ENCODE data around the gene PNN. TPM values are rescaled to one million over a fixed set of nuclear protein-coding genes. Genes with fewer than 3 reads are reported as not detected.
A peak's percentile ranks its signal among the peaks of the same experiment; 100 is the strongest.

PNN gene
- total and polyA plus RNA-seq, 2 donors (not counting 3 experiments of a cell fraction or from before 2014, with no cell fraction given), result 27.3 to 79.4 TPM

DNA sequence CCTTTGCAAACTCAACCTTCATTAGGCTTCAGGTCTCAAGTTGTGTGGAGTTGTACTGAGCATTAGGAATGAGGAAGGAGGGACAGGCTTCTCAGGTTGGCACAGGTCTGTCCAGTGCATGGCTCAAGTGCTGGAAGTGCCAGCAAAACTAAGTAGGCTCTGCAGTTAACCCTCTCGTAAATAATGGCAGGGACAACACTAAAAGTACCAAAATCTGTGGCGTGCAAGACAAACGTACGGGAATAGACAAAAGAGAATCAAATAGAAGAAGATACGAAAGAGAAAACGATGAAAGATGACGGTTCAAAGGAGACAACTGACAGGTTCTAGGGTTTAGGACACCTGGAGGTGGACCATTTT, 5.5 kb upstream of the PNN start:
- Histone ChIP-seq H3K4me3 (replicated peaks in 1 of 3; ENCODE audit: insufficient read depth in 1 of 3, low read depth in 1 of 3, low read length in 3 of 3) (peak overlapping the region; percentile 76 to 91 (median 89)), H3K9me1 (replicated peaks; ENCODE audit: control insufficient read depth, extremely low read depth, insufficient read depth, low read length) (no peaks in the 10 kb centered on the region), H3K4me1 (ENCODE audit: control insufficient read depth, extremely low read depth, insufficient read depth, low read length) (peaks cover 21% of the 10 kb centered on the region), H3K9me3 (replicated peaks; ENCODE audit: control insufficient read depth, insufficient read depth, low read length) (no peaks in the 10 kb centered on the region), H3K36me3 (ENCODE audit: control insufficient read depth in 2 of 2, extremely low read depth in 1 of 2, insufficient read depth in 2 of 2, low read length in 2 of 2) (peaks cover 0 to 2% of the 10 kb centered on the region in 2 experiments), H3K27me3 (ENCODE audit: control insufficient read depth in 2 of 2, insufficient read depth in 2 of 2, low read length in 2 of 2) (no peaks in the 10 kb centered on the region), H4K20me1 (replicated peaks; ENCODE audit: control insufficient read depth, extremely low read depth, insufficient read depth, low read length) (no peaks in the 10 kb centered on the region), H3K4me2 (ENCODE audit: insufficient read depth, low read length) (peak overlapping the region; percentile 88), H3K27ac (ENCODE audit: insufficient read depth, low read depth, low read length) (peak overlapping the region; percentile 51), H3K9ac (replicated peaks; ENCODE audit: extremely low read depth, insufficient read depth, low read length) (peak overlapping the region; percentile 90), H3K79me2 (ENCODE audit: control insufficient read depth, insufficient read depth, low read length) (peaks cover 39% of the 10 kb centered on the region), H2AFZ (ENCODE audit: low read depth, low read length) (peak overlapping the region; percentile 24)
- dilution Hi-C loops (cut with MboI; ENCODE audit: extremely low pct_ligation_motif_present, low sequenced_read_pairs) (no loop called here), intact Hi-C loops (cut with micrococcal nuclease) (no loop called here)
- peak; percentile 48 for DNase-seq (ENCODE audit: low read depth, low spot score)
- CTCF ChIA-PET, result interaction anchor here (1.0 to 1.5 kb wide), 4 partner anchors 122 to 262 kb away, joined by 4 to 9 read pairs (median 4); partner anchors contain the start of gene FBXO33
- POLR2A ChIA-PET, result interaction anchor here (1.0 to 1.5 kb wide), 7 partner anchors 9 to 257 kb away, joined by 3 to 8 read pairs (median 6); partner anchors contain the start of genes GEMIN2 and SEC23A
- FAIRE-seq, result no peak
- BruUV-seq (replicated peaks), result no TSS peak
- no peak for TF ChIP-seq POLR2AphosphoS5 (IDR thresholded peaks at IDR 0.05; ENCODE audit: insufficient read depth, low read depth, low read length)
- TF ChIP-seq, protein P1, sequence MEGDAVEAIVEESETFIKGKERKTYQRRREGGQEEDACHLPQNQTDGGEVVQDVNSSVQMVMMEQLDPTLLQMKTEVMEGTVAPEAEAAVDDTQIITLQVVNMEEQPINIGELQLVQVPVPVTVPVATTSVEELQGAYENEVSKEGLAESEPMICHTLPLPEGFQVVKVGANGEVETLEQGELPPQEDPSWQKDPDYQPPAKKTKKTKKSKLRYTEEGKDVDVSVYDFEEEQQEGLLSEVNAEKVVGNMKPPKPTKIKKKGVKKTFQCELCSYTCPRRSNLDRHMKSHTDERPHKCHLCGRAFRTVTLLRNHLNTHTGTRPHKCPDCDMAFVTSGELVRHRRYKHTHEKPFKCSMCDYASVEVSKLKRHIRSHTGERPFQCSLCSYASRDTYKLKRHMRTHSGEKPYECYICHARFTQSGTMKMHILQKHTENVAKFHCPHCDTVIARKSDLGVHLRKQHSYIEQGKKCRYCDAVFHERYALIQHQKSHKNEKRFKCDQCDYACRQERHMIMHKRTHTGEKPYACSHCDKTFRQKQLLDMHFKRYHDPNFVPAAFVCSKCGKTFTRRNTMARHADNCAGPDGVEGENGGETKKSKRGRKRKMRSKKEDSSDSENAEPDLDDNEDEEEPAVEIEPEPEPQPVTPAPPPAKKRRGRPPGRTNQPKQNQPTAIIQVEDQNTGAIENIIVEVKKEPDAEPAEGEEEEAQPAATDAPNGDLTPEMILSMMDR (IDR thresholded peaks at IDR 0.05; ENCODE audit: extremely low read depth in 1 of 2, insufficient read depth in 1 of 2, low read depth in 1 of 2, low read length in 2 of 2), result no peak
- TF ChIP-seq POLR2A (IDR thresholded peaks at IDR 0.05; ENCODE audit: low read depth, low read length), result no peak
- TF ChIP-seq JUN (IDR thresholded peaks at IDR 0.05; ENCODE audit: borderline replicate concordance, insufficient read depth, insufficient read length, low read depth), result no peak
- no peak for TF ChIP-seq EZH2 (IDR thresholded peaks at IDR 0.05; ENCODE audit: borderline replicate concordance, low read depth, low read length, severe bottlenecking)
- no peak for TF ChIP-seq MYC (IDR thresholded peaks at IDR 0.05; ENCODE audit: low read depth, low read length)
